ENCODE measurements around the gene TMEM229A.
"Not testable (repeated sequence)": the region's sequence is repeated elsewhere in the genome, so short reads cannot be mapped to it uniquely, and the experiment has no call there.

TMEM229A gene

DNA sequence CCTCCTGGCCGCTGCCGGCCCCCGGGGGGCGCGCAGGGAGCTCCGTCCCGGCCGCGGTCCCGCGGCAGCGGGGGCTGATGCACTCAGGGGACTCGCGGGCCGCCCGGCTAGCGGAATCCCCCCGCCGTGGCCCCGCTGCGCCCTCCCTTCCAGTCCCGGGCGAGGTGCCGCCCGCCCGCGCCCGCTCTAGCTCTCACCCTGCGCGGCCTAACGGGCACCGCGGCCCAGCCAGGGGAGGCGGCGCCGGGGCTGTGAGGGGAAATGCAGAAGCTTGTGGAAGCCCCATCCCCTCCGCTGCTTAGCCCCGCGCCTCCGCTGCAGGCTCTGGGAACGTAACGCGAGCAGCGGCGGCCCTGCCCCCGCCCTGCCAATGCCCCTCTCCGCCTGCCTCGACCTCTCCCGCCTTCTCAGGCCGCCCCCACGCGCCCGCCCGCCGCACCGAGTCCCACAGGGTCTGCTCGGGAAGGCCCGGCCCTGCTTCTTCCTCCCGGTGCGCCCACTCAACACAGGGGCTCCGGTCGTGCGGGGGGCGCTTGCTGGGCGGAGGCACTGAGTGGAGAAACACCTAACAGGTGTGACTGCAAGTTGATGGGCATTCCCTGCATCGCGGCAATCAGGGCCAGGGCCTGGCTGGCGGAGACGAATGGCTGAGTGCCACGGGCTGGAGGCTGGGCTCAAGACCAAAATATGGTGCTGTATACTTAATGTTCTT lies 384 bp upstream of the TMEM229A start:
- peak in 50 of 51 donors; percentile 26 to 97 (median 77) for DNase-seq

DNA sequence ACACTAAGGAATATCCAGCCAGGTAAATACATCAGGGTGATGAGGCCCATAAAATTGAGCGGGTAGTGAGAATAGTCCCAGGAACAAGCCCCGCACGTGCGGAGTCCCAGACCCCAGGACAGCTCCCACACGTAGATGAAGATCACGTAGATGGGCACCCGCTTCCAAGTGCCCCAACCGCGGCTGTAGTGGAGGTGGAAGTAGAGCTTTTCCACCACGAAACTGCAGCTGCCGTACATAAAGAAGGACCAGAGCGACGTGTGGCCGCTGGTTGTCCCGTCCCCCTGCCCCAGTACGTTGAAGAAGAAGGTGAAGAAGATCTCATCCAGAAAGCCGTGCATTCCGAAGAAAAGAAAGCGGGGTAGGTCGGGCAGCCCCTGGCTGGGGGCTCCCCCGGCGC lies 948 bp downstream of the TMEM229A start:
- peak in 24 of 51 donors; percentile 3 to 62 (median 36) for DNase-seq

DNA sequence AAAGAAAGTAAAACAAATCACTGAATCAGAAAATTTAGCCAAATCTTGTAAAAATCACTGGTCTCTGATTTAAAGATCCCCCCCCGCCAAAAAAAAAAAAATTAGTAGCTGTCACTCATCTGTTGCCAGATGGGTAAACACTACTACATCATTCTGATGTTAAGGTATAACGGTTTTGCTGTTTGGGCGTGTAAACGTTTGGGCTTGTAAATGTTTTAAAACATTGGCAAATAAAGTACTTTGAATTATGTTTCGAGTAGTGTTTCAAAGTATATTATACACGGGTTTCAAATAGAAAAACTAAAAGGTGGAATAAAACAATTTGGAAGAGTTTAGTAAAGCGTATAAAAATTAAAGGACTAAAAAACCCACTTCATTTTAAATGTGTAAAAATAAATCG lies 1.5 kb downstream of the TMEM229A start:
- no peak for DNase-seq

DNA sequence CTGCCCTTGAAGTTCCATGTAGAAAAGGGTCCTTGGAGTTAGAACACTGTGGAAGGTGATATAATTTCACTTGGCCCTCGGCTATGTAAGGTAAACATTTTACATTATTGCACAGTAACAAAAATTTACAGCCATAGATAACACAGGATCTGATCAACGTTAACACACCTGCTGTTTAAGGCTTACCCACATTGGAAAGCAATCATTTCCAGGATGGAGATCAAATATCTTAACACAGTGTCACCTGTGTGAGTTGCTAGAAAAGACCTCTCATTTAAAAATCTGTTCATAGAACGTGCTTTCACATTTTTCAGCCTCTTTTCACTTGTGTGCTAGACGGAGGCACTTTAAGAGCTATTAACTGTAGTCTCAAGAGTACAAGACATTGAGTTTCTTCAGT lies 1.9 kb downstream of the TMEM229A start:
- DNase-seq: no peak

DNA sequence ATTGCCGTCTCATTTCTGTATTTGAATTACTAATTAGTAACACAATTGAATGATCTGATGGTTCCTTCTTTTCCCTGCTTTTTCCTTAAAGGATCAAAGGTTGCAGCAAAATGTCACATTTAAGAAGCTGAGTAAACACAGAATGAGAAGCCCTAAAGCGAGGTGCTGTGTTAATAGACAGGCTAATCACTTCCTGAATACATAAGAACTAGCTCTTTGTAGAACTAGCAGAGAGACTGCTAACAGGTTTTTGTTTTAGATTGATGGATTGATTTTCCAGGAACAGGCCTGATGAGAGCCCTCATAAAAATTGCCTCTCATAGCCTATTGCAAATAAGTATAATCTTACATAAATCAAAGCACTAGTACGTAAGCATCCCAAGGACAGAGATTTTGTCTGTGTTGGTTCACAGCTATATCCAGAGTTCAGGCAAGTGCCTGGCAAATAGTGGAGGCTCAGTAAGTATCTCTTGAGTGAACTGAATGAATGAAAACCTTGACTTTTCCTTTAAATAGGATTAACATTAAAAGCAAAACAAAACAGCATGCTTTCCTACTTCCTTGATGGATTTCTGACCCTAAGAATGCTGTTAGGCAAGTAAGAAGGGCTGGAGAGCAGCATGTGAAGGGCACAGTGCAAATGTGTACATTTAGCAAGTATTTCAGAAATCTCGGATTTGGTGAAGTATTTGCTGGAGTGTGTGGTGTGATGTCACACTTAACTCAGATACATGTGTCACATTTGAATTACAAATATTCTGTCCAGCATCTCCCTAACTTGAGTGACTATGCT lies 3.3 kb downstream of the TMEM229A start:
- peak in 1 of 51 donors; percentile 62 for DNase-seq

DNA sequence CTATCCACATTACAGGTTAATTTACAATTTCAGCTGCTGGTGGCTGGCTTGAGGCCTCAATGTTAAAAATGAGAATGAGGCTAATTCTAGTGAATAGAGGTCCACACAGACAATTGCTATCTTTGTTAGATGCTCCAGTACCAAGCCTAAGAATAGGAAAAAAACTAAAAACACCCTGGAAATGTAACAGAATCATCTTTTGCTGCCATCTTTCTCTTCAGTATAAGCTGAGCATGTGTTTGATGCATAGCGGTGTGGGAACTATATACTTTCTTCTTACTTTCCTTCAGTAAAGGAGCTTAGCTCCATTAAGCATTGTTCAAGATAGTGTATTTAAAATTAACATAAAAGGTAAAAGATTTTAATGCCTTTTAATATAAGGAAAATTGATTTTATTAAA lies 5.6 kb downstream of the TMEM229A start:
- DNase-seq: peak in 2 of 51 donors; percentile 13 to 26

DNA sequence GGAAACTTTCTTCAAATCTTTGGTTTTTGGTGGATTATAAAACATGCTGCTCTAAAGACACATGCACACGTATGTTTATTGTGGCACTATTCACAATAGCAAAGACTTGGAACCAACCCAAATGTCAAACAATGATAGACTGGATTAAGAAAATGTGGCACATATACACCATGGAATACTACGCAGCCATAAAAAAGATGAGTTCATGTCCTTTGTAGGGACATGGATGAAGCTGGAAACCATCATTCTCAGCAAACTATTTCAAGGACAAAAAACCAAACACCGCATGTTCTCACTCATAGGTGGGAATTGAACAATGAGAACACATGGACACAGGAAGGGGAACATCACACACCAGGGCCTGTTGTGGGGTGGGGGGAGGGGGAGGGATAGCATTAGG lies 8.5 kb downstream of the TMEM229A start:
- DNase-seq: not testable (repeated sequence)

DNA sequence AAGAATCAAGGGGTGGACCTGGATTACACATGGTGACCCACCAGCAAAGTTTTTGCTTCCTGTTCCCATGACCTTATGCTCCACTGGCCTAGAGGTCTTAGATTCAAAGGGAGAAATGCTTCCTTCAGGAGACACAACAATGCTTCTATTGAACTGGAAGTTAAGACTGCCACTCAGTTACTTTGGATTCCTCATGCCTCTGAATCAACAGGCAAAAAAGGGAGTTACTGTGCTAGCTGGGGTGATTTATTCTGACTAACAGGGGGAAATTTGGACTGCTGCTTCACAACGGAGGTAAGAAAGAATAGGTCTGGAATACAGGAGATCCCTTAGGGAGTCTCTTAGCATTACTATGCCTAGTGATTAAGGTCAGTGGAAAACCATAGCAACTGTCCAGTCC lies 10.3 kb downstream of the TMEM229A start:
- peak in 1 of 51 donors; percentile 13 for DNase-seq

DNA sequence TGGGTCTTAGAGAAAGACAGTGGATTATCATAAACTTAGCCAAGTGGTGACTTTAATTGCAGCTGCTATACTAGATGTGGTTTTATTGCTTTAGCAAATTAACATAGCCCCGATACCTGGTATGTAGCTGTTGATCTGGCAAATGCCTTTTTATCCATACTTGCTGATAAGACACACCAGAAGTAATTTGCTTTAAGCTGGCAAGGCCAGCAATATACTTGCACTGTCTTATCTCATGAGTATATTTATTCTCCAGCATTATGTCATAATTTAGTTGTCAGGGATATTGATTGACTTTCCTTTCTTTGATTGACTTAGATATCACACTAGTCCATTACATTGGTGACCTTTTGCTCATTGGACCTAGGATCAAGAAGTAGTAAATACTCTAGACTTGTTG lies 12.8 kb downstream of the TMEM229A start:
- no peak for DNase-seq

DNA sequence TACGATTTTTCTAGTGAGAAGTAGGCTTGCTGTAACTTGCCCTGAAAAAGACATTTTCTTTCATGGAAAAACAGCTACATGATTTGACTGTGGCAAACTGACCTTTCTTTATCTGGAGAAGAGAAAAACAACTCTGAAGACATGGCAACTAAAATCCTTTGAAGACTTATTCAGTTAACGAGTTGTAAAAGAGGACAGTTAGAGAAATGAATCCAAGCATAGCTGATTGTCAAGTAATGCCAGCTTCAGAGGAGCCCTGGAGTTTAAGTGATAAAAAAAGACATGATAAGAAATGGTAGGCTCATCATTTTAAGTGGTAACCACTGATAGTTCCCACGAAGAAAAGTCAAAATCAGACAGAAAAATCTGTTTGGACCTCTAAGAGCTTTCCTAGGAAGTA lies 19.6 kb downstream of the TMEM229A start:
- no peak for DNase-seq

DNA sequence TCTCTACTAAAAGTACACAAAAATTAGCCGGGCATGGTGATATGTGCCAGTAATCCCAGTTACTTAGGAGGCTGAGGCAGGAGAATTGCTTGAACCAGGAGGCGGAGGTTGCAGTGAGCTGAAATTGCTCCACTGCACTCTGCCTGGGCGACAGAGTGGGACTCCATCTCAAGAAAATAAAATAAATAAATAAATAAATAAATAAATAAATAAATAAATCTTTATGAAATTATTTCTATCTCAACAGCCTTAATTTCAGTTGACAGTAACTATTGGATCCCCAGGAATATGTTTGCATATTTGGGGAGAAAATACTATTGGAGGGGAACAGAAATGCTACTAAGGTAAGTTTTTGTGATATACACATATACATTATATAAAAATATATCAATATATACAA lies 20.0 kb downstream of the TMEM229A start:
- no peak for DNase-seq

DNA sequence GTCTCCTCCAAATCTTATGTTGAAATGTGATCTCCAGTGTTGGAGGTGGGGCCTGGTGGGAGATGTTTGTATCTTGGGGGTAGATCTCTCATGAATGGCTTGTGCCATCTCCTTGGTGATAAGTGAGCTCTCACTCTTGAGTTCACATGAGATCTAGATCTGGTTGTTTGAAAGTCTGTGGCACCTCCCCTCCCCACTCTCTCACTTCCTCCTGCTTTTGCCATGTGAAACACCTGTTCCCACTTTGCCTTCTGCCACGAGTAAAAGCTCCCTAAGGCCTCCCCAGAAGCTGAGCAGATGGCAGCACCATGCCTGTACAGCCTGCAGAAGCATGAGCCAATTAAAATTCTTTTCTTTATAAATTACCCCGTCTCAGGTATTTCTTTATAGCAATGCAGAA lies 23.5 kb downstream of the TMEM229A start:
- DNase-seq: no peak

DNA sequence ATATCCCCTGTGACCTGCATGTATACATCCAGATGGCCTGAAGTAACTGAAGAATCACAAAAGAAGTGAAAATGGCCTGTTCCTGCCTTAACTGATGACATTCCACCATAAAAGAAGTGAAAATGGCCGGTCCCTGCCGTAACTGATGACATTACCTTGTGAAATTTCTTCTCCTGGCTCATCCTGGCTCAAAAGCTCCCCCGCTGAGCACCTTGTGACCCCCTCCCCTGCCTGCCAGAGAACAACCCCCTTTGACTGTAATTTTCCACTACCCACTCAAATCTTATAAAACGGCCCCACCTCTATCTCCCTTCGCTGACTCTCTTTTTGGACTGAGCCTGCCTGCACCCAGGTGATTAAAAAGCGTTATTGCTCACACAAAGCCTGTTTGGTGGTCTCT lies 24.6 kb downstream of the TMEM229A start:
- DNase-seq: not testable (repeated sequence)

DNA sequence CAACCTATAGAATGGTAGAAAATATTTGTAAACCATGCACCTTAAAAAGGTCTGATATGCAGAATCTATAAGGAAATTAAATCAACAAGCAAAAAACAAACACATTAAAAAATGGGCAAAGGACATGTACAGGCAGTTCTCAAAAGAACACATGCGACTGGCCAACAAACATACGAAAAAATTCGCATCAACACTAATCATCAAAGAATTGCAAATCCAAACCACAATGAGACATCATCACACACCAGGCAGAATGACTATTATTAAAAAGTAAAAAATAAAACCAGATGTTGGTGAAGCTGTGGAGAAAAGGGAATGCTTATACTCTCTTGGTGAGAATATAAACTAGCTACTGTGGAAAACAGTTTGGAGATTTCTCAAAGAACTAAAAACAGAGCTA lies 33.2 kb downstream of the TMEM229A start:
- DNase-seq: no peak

DNA sequence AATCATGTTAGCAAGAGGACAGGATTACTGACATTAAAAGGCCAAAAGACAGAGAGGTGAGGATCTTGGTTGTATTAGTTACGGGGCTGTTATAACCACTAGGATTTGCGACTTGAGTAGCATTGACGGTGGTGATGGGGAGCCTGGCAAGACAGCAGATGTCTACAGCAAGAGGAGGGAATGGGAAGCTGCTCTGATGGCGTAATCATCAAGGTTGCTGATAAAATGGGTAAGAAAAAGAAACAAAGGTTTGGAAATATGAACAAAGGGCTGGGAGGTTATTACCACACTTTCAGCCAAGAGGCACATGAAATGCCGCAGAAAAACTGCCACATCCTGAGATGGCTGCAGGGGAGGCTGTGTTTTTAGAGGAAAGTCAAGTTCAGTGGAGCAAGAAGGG lies 33.9 kb downstream of the TMEM229A start:
- DNase-seq: no peak

DNA sequence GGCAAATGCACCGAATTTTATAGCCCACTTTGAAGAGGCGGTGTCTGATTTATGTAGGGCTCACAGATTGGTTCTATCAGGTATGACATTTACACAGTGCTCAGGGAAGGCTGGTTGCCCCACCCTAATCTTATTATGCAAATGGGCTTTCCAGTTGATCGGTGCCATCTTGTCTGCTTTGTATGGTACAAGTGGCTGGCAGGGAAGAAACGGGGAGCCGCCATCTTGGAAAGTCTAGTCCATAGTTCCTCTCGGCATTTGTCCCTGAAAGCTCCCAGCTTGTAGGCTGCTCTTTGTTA lies 36.6 kb downstream of the TMEM229A start:
- DNase-seq: no peak

DNA sequence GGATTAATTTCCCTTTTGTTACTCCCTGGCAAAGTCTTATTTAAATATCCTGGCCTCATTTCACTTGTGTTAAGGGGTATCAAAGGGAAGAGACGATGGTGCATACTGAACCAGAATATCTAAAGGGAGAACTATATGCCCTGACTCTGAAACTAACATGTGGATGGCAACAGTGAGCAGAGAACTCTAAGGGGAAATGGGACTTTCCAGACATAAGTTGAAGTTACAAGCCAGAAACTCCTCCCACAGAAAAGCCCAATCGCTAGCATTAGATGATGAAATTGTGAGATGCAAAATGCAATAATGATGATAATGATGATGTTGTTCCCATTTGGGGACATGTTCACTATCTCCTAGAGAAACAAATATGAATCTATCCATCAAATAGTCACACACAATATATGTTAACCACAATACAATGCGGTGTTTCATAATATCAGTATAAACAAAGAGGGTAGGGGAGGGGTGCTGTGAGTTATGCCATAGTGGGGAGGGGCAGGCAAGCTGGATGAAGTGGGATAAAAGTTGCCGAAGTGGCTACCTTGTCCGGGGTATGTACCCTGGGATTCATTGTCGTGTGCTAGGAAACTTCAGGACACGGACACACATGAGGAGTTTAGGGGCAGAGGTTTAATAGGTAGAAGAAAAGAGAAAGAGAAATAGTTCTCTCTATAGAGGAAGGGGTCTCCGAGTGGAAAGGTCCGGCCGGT lies 37.1 kb downstream of the TMEM229A start:
- DNase-seq: no peak

DNA sequence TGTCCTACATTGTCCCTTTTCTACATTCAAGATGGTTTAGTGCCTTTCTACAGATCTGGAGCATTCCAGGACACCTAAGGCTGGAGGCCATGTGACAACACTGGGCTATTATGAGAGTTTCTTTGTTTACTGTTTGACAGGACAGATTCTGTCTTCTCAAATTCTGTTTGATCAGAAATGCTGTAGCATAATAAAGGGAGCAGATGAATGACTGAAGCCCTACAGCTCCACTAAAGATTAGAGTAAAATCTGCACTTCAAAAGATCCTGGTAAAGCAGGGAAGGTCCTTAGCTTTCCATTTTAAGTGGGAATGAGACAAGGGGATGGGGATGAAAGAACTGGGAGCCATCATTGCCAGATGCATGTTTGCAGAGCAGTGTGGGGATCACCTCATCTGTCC lies 38.4 kb downstream of the TMEM229A start:
- DNase-seq: peak in 11 of 51 donors; percentile 0 to 47 (median 9)

DNA sequence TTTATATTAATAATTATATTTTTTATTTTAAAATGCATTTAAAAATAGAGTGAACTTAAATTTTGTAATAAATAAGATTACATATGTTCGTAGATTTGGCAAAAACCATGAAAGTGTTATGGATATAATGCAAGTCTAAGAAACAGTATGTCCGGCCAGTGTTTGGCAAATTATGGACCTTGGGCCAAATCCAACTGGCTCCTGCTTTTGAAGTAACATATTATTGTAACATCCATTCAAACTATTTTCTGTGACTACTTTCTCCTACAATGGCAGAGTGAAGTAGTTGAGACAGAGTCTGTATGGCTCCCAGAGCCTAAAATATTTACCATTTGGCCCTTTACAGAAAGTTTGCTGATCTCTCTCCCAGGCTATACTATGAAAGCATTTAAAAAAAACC lies 38.9 kb downstream of the TMEM229A start:
- peak in 1 of 51 donors; percentile 47 for DNase-seq

DNA sequence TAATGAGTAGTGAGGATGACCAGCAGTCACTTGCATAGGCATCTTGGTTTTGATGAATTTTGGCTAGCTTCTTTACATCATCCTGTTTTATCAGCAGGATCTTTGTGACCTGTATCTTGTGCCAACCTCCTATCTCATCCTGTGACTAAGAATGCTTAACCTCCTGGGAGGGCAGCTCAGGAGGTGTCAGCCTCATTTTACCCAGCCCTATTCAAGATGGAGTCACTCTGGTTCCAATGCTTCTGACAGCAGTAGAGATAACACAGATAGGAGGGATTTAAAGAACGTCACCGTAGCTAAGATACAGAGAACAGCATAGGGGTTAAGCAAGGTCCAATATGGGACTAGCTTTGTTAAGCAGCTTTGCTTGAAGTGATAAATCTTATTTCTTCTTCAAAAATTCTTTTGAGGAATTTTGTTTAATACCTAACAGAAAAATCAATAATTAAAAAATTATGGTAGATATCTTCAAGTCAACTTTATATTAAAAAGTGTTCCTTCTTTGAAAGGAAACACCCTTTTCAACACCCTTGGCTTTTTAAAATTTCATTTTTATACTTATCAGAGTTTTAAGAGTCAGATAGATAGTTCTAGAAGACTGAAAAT lies 39.9 kb downstream of the TMEM229A start:
- no peak for DNase-seq

DNA sequence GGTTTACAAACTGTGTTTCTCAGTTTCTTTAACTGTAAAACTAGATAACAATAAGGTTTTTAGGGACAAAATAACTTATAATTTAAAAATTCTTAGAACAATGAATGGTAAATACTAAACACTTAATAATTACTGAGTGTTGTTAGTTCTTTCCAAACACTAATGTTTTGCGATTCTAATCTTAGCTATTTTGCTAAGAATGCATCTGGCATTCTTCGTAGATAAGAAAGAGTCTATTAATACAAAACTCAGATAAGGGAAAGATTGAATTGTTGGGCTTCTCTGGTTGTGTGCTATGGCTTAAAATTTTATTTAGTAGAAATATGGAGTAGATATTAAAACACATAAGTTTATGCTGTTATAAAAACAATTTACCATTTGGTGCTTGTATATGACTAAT lies 45.4 kb downstream of the TMEM229A start:
- no peak for DNase-seq
